GM21423 (cell line): Measurements from ENCODE around the gene AOPEP.

Experiments
- ATAC-seq: cut with Tn5 transposase; IDR thresholded peaks from one replicate; pipeline ENCODE4 v1.9.1; 2021; ENCODE audit warnings: mild to moderate bottlenecking, moderate library complexity; ENCODE audit not compliant: unreplicated experiment

The AOPEP gene

DNA sequence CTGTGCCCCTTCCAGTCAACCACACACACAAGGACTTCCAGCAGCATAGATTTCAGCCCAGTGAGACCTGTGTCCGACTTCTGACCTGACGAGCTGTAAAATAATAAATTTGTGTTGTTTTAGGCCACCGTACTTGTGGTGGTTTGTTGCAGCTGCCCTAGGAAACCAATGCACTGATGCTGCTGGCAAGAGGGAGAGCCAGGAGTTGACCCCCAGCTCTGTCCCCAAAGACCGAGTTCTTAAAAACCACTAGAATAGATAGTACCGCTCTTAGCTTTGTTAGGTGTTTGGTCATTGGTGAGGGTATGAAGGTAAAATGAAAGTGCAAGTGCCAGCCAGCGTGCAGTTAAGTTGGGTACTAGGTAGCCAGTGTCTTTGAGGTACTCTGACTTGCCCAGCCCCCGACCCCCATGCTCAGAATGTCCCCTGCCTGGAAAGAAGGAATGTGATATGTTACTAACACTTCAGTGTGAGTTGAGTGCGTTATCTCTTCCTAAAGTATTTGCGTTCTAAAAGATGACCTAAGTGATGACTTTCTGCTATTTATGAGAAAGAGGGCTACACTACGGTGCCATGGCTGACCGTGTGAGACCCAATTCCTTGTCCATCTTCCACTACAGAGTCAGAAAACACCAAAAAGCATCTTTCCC is 185.6 kb downstream of the AOPEP start:
- ATAC-seq: no peak

DNA sequence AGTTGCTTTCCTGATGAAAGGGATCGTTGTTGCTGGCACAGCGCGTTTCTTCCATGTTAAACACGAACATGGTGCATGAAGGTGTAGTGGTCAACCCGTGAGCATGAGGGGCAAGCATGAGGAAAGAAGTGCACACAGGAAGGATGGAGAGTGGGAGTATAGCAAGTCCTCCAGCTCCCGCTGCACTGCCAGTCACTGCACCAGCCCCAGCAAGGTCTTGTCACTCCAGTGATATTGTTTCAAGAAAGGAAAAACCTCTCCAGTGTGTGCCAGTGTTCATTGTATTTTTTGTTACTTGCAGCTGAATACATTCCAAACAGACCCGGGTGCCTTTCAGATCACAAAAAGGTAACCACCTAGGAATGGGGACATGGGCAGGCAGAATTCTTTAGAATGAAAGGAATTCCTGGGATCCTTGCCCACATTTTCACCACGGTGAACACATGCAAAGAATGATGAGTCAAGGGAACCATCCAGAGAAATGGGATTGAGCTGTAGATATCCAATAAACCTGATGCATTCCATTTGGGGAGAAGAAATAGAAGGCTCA is 186.3 kb downstream of the AOPEP start:
- no peak for ATAC-seq

DNA sequence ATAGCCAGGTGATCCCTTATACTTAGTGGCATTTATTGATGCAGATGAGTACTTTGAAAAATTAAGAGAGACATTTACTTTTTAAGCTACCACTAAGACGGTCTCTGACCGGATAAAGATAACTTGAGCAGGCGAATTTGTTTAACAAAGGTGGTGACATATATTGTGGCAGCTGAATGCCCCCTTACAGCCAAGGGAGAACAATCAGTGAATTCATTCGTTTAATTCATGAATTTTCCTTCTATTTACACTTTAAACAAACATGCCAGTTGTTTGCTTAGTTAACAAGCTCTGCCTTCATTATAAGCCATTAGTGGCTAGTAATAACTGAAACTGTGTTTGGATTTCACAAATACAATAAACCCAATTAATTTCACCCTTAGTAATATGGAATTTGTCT is 187.1 kb downstream of the AOPEP start:
- ATAC-seq: no peak

DNA sequence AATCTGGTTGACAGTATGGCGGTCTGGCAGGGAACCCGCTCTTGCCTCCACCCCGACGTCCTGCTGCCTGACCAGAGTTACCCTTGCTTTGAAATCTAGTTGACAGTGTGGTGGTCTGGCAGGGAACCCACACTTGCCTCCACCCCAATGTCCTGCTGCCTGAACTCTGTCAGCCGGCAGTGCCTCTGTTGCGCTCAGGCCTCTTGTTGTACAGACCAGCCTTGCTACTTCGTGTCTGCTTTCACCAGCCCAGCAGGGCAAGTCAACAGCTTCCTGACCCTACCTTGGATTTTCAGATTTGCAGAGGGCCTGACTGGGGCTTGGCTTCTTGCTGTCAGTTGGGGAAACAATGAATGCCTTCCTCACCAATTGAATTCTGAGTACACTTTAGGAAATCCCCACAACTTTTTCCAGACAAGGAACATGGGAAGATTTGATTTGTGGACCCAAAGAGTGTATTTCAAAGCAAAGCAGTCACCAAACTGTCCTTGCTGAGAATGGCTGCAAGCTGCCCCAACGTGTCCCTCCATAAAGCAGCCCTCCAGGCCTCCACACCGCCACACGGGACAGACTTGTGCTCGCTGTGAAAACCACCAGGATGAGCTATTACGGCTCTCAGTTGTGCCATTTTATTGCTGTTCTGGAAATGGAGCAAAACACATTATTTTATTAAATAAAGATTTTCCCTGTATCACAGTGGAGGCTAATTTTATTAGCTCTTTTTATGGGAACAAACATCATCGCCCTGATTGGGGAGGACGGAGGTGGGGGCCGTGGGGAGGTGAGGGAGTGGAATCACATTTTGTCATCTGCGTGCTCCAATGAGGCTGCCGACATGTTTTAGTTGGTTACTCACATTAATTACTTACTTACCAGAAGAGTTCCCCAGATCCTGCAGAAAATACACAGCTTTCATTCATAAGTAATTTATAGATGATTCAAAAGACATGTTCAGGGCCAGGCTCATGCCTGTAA is 189.3 kb downstream of the AOPEP start:
- ATAC-seq: no peak

DNA sequence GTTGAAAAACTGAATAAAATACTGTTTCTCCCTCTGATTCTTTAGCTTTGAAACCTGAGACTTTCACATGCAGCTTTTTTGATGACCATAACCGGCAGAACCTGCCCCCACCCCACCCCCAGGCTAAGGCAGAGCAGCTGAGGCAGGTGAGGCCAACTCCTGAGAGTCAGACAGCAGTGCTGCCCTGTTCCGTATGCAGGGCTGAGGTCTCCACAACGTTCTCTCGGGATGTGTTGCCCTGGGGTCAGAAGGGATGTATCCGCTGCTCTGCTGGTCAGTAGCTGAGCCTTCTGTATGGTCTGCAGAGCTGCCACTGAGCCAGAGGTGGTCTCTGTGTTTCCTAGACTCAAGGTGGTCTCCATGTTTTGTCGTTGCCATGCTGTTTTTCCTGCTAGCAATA is 190.5 kb downstream of the AOPEP start:
- no peak for ATAC-seq

DNA sequence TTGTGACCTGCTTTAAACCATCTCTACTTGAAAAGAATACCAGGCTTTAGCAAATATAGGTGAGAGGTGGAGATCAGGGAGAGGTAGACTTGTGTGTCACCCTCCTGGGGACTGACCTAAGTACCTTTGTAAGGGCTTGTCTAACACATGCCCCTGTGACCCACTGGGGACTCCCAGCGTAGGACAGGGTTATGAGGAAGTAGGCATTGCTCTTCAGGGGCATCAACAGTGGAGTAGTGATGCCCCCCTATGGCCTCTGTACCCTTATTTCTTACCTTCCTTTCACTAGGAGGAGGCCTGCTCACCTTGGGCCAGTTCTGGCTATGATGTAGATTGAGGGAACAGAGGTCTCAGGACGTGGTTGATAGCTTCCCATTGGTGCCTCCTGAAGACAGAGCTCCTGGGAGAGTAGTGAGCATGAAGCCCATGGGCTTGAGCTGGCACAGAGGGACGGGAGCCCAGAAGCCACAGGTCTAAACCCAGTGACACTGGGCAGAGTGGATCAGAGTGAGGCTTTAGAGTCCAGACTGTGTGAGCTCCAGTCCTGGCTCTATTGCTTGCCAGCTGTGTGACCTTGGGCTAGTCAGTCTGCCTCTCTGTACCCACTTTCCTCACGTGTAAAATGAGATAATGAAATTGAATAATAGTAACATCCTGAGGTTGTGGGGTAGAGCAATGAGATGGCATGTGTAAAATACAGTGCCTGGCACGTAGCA is 191.7 kb downstream of the AOPEP start:
- peak; percentile 77 for ATAC-seq

DNA sequence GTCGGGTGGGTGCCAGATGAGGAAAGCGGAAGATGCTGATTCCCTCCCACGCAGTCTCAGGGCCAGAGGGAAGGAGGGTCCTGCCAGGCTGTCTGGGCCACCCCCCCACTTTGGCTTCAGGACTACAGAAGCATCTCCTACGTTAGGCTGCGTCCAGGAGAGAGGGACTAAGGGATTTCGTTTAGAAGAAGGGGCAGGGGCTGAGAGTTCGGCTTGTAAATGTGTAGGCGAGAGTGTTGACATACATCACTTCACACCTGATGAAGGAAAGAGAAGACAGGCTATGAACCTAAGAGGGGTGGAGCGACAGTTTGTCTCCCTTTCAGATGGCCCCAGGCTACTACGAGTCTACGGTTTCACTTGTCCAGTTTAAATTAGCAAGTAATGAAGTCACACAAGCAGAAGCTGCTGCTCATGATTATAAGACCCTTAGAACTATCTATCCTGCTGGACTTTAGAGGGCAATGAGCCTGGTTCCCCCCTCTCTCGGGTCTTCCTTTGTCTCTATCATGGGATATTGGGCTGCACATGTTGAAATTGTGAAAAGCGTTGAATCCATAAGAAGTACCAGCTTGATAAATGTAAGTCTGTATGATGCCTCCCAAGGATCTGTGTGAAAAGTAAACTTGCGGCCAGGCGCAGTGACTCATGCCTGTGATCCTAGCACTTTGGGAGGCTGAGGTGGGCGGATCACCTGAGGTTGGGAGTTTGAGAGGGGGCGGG is 193.0 kb downstream of the AOPEP start:
- ATAC-seq: no peak

DNA sequence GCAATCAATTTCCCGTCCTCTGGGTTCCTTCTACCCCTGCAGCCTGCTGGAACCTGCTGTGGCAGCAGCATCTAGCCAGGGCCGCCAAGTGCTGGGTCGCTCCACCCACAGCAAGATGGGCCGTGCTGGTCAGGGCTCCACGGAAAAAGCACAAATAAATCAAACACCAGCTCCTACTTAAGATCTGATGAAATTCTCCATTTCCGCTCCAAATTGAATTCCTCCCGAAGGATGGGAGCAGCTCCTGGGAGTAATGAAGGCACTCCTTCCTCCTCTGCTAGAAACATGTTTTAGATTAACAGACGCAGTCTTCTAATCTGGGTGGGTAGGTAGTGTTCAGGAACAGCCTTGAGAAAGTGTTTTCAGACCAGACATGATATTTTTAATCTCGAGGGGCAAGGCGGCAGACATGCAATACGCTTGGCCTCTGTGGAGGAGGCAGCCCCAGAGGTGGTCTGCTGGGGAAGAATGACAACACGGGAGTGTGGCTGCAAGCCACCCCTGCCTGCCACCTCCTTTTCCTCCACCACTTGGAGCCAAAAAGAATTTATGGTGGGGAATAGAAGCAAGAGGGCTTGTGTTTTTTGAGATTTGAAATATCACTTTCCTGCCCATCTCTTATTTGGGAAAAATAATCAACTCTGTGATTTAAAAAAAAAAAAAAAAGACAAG is 194.1 kb downstream of the AOPEP start:
- ATAC-seq: no peak

DNA sequence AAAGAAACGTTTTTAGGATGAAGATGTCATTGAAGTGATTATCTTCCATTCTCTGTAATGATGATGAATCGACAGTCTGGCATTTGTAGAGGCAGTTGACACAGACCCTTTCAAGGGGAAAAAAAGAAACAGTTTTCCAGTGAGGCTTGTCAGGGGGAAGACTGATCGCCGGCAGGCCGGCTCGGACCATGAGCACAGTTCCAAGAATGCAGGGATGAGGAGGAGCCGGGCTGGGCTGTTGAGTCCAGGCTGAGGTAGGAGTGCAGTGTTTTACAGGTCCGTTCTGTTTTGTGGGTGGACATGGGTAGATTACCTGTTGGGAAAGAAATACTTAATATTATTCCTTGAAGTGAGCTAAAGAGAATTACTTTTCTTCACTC is 194.6 kb downstream of the AOPEP start:
- no peak for ATAC-seq

DNA sequence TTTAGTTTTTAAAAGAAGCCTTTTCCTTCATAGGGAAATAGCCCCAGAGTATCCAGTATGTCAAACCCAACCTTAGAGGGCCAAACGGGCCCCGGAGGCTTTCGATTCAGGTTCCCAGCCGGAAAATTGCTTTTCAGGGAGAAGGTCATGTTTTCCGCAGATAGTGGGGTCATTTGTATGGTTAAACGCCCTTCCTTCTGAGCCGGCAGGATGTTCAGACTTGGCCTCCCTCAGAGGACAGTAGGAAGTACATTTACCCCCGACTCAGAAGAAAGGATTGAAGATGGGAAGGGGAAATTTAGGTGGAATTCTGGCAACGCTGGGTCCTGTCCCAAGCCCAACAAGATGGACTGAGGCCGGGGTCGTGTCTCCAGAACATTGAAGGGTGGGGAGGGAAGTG is 195.2 kb downstream of the AOPEP start:
- ATAC-seq: no peak

DNA sequence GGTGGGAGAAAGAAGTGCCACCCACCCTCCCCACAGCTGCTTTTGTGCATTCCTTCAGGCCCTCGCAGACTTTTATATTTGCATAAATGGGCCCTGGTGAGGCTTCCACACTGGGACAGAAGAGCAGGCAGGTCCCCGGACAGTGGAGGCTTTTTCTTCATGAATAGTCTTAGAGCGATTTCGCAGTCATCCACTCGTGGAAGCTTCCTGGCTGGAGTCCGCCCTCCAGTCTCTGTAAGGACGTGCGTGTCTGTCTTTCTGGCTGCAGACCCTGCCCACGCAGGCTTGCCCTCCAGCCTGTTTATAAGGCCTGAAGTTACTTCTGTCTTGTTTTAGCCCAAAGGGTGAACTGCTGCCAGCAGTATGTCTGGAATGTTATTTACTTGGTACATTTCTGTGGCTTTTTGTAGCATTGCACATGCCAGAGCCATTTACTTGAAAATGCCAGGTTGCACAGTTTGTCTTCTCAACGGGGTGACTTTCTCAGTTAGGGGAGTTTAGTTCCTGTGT is 195.7 kb downstream of the AOPEP start:
- no peak for ATAC-seq

DNA sequence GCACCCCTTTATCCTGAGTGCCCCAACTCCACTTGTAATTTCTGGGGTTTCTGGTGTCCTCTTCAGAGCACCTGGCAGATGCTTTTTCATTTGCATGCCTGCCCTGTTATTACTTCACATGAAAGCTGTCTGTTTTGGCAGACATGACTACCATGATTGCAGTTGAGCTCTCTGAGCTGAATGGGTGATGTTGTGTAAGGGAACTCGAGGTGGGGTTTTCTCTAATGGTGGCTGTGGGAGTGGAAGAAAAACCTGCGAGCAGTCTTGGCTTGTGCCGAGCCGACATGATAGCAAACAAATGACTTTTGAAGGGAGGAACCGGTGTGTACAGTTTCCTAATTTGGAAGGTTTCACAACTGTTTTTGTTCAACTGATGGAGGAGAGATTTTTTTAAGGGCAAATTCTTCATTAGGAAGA is 196.2 kb downstream of the AOPEP start:
- no peak for ATAC-seq

DNA sequence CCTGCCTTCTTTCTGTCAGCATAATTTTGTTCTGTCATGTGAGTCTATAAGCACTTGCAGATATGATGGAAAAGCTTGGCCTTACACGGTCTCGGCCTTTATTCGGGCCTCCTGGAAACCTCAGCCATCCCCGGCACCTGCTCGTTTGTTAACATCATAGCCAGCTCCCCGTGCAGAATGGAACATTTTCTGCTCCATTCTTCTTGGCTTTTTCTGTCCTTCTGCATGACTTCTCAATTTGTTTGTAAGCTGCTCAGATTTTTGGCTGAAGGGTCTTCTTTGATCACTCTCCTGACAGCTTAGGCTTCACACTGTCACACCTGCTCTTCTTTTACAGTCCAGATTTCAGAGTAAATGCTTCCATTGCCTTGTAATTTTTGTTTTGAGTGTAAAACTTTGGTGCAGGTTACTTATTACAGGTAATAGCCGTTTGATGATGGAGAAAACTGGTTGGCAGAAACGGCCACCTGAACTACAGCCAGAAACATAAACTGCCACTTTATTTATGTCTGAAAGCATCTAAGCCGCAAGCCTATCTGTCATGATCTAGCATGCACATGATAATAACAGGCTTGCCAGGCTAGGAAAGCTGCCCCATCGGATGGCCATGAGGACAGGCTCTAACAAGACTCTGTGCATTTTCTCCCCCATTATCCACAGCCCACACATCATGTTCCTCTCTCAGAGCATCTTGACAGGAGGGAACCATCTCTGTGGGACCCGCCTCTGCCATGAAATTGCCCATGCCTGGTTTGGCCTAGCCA is 197.0 kb downstream of the AOPEP start:
- ATAC-seq: no peak

DNA sequence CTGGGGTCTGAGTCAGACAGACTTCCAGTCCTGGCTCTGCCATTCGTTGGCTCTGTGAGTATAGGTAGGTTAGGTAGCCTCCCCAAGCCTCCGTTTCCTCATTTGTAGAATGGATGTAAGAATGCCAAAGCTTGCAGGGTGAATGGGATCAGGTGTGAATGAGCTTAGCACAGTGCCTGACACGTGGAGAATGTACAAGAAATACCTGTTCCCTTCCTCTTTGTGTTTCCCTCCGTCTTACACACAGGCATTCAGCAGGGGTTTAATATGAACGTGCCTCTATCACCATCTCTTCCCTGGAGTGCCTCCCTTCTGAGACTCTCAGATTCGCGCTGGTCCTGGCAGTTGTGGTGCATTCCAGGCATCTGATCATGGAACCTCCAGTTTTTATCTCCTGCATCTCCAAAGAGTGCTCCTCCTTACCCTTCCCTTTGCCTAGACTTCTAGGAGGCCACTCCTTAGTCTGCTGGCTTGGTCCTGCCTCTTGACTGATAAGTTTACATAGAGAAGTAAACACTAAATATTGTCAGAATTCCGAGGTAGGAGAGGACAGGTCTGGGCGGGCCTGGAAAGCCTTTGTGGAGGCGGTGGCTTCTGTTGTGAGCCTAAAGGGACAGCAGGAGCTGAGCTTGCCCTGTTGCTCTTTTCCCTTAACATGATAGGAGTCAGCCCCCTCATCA is 199.4 kb downstream of the AOPEP start:
- ATAC-seq: no peak

DNA sequence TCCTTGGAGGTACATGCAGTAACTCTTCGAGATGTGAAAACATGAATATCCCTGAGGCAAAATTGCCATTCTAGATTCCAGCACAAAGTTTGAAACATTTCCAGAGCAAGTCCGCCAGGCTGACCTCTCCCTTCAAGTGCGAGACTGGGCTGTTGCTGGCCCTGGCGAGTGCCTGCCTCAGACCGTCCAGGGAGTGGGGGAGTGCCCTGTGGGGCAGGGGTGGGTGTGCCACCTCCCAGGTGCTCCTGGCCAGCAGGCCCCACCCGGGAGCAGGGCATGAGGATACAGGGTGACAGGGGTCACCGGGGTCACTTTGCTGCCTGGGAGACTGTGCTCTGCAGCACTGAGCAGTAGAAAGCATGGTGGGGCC is 199.9 kb downstream of the AOPEP start:
- ATAC-seq: no peak

DNA sequence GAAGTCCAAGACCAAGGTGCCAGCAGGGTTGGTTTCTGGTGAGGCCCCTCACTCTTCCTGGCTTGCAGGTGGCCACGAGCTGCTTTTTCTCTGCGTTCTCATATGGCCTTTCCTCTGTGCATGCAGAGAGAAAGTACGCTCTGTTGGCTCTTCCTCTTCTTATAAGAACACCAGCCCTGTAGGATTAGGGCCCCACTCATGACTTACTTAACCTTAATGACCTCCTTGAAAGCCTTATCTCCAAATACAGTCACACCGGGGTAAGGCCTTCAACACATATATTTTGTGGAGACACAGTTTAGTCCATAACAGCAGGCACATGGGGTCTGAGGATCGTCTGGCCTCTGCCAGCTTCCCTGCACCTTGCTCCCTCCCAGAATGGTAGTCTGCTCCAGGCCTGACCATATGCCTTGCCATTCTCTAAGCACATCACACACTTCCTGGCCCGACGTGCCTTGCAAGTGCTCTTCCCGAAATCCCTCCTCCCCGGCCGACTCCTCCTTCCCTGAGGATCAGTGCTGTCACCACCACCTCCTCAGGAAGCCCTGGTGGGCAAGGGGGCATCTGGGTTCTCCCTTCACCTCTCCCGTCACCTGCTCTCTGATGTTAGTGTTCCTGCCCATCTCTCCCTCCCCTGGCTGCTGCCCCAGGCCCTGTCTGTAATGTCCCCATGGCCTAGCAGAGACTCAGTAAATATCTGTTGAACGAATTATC is 200.7 kb downstream of the AOPEP start:
- no peak for ATAC-seq

DNA sequence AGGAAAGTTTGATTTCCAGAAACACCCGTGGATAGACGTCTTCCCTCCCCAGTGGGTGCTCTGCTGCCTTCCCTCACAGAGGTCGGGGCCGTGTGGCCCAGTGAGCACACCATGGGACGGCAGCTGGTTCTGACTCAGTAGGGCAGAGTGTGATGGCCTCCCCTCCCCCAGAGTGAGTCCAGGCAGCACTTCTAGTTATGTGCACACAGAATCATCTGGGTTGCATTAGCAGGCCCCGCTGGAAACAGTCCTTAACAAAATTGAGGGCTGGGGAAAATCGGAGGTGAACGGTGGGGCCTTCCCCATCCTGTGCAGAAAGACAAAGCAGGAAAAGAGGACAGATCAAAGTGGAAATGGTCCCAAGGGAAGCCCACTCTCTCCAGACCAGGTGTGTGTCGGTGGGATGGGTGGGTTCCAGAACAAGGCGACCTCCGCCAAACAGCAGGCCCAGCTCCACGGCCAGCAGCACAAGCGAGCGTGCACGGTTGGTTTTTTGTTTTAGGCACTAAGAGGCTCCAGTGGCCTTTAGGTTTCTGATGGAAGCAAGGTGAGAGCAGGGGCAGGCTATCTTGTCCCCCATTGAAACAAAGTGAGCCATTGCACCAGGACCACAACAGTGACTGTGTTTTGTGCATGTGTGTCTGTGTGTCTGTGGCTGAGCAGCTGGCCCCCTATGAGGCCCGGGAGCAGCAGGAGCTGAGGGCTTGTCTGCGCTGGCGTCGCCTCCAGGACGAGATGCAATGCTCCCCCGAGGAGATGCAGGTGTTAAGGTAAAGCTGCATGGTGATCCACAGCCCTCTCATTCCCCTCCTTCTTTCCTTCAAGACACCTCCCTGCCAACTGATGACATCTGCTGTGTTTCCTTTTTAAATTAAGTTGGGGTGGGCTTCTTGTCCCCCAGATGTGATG is 201.5 kb downstream of the AOPEP start:
- no peak for ATAC-seq
